ENCODE results near the gene HMCES.
"Not testable (repeated sequence)": the region's sequence is repeated elsewhere in the genome, so short reads cannot be mapped to it uniquely, and the experiment has no call there.

HMCES gene

GRCh38 chr3:129345971-129346370, 67.3 kb downstream of the HMCES start:
- in situ Hi-C loops (cut with MboI; ENCODE audit: low sequenced_read_pairs), result no loop called here

GRCh38 chr3:129346695-129347457, 68.2 kb downstream of the HMCES start:
- in situ Hi-C loops (cut with MboI; ENCODE audit: low sequenced_read_pairs), result no loop called here

- in situ Hi-C loops (cut with MboI; ENCODE audit: low sequenced_read_pairs), result no loop called here
Observed at GRCh38 chr3:129347458-129347845, 68.8 kb downstream of the HMCES start.

DNA sequence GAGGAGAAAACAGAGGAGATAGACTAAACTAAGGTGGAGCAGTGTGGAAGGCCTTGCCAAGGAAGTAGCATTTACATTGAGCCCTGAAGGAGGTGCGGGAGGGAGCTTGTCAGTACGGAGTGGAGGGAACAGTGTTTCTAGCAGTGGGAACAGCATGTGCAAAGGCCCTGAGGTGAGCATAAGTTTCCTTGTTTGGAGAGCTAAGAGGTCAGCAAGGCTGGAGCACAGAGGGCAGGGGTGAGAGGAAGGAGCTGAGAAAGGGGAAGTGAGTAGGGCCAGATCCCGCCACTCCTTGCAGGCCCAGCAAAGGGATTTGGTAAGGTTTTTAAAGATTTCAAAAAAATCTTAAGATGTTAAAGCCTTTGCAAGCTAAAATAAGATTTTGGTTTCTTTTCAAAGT, 70.1 kb downstream of the HMCES start:
- in situ Hi-C loops (cut with MboI; ENCODE audit: low sequenced_read_pairs), result no loop called here

GRCh38 chr3:129349169-129349568, 70.5 kb downstream of the HMCES start:
- in situ Hi-C loops (cut with MboI; ENCODE audit: low sequenced_read_pairs), result not testable (repeated sequence)

GRCh38 chr3:129349791-129350190, 71.1 kb downstream of the HMCES start:
- in situ Hi-C loops (cut with MboI; ENCODE audit: low sequenced_read_pairs), result no loop called here

DNA sequence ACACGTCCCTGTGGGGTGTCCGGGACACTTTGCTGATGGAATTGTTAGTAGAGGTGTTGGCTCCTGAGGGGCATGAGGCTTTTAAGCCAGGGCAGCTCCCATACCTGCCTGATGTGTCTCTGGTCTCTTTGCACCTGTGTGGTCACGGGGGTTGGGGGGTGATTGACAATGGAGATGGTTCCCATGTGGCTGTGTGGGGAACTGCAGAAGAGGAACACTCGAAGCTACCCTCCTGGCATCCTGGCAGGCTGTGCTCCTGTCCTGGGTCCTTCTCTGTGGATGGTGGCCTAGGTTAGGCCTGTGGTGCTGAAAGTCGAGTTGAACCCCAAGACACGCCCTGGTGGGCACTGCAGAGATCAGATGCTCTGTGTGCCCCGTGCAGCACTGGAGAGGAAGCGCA, 73.4 kb downstream of the HMCES start:
- in situ Hi-C loops (cut with MboI; ENCODE audit: low sequenced_read_pairs), result no loop called here

DNA sequence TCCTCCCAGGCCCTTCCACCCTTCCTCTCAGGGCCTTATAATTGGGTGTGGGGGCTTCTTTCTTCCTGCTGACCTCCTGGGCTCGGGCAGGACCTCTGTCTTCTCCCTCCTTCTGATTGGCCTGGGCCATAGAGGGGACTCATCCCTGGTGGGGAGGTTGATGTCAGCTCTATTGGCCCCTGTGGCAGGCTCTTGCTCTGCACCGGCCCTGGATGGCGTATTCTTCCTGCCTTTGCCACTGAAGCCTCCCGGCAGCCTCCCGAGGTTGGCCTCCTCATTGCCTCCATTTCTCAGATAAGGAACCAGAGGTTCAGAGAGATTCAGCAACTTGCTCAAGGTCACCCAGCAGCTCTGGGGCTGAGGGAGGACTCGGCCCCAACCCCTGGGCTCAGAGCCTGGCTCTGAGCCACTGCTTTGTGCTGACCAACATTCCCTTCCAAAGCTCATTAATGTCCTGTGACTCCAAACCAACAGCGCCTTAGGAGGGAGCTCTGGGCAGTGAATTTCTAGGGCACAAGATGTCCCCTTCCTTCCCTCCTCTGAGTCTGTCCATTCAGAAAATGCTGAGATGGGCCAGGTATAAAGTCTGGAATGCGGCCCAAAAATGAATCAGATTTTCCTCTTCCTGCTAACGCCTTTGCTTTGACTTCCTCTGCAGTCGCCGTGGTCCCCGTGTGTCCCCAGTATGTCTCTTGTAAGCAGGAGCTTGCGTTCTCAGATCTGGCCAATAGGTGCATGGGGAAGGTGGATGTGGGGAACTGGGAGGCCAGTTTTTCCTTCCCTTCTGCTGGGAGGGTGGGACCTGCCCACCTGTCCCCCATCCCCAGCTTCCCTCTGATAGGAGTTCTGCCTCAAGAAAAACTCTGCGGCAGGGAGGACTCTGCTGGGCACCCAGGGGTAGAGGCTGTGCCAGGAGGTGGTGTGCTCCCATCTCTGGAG, 74.2 kb downstream of the HMCES start:
- in situ Hi-C loops (cut with MboI; ENCODE audit: low sequenced_read_pairs), result no loop called here

GRCh38 chr3:129353589-129353941, 74.9 kb downstream of the HMCES start:
- in situ Hi-C loops (cut with MboI; ENCODE audit: low sequenced_read_pairs), result no loop called here
